Measurements from ENCODE around the gene RPS2. TPM values are rescaled to one million over a fixed set of nuclear protein-coding genes. Genes with fewer than 3 reads are reported as not detected.

RPS2 gene
- total RNA-seq, 4 donors from 2014 or later = 899 to 1,585 (median 1,295) TPM

GRCh38 chr16:1998360-1998835, 33.8 kb upstream of the RPS2 start:
- Histone ChIP-seq H3K27ac (peak overlapping the region in 1 of 4 donors; percentile 29), H3K9me3 (no peaks in the 10 kb centered on the region)
- WGBS, 2 donors (ENCODE audit: low coverage in 1 of 2) = no CpG with 5 or more reads among the region's 27 CpGs

GRCh38 chr16:1997494-1998359, 33.1 kb upstream of the RPS2 start:
- WGBS, 2 donors (ENCODE audit: low coverage in 1 of 2) = 47 to 55% methylated on average over 2 to 8 of the region's 26 CpGs
- Histone ChIP-seq H3K27me3 (peaks cover 3% of the 10 kb centered on the region), H3K4me3 (no peak overlapping the region), H3K9me3 (no peaks in the 10 kb centered on the region), H3K27ac (peak overlapping the region in 1 of 4 donors; percentile 54), H3K36me3 (peaks cover 0 to 64% of the 10 kb centered on the region in 2 donors), H3K4me1 (peaks cover 0 to 9% (median 5%) of the 10 kb centered on the region in 3 donors)
- ATAC-seq = peak; percentile 45
- TF ChIP-seq CTCF (IDR thresholded peaks at IDR 0.05) (no peak), POLR2A (IDR thresholded peaks at IDR 0.05) (no peak), EP300 (IDR thresholded peaks at IDR 0.05) (no peak), POLR2AphosphoS5 (IDR thresholded peaks at IDR 0.05) (no peak)

More at GRCh38 chr16:1998360-1998835, 33.8 kb upstream of the RPS2 start:
- Histone ChIP-seq H3K27me3 (no peaks in the 10 kb centered on the region), H3K36me3 (peaks cover 0 to 70% of the 10 kb centered on the region in 2 donors), H3K4me3 (no peak overlapping the region), H3K4me1 (peaks cover 0 to 12% (median 5%) of the 10 kb centered on the region in 3 donors)
- TF ChIP-seq EP300 (IDR thresholded peaks at IDR 0.05) = no peak
- no peak for TF ChIP-seq CTCF (IDR thresholded peaks at IDR 0.05)
- TF ChIP-seq POLR2AphosphoS5 (IDR thresholded peaks at IDR 0.05) = no peak
- no peak for TF ChIP-seq POLR2A (IDR thresholded peaks at IDR 0.05)
- no peak for ATAC-seq

GRCh38 chr16:1993731-1994131, 29.1 kb upstream of the RPS2 start:
- ATAC-seq = no peak
- no peak overlapping the region for H3K27ac ChIP-seq
- peaks cover 0 to 45% (median 25%) of the 10 kb centered on the region in 3 donors for H3K4me1 ChIP-seq
- no peaks in the 10 kb centered on the region for H3K9me3 ChIP-seq
- no peak for TF ChIP-seq EP300 (IDR thresholded peaks at IDR 0.05)
- TF ChIP-seq POLR2AphosphoS5 (IDR thresholded peaks at IDR 0.05) = no peak
- no peak for TF ChIP-seq CTCF (IDR thresholded peaks at IDR 0.05)
- TF ChIP-seq POLR2A (IDR thresholded peaks at IDR 0.05) = no peak
- peaks cover 43% of the 10 kb centered on the region for H3K27me3 ChIP-seq
- 22% methylated on average over 1 of the region's 2 CpGs; no CpG with 5 or more reads in 1 of the 2 donors for WGBS, 2 donors (ENCODE audit: low coverage in 1 of 2)
- H3K36me3 ChIP-seq = peaks cover 0 to 24% of the 10 kb centered on the region in 2 donors
- H3K4me3 ChIP-seq = no peak overlapping the region

- WGBS, 2 donors (ENCODE audit: low coverage in 1 of 2) = no CpG with 5 or more reads among the region's 50 CpGs
- H3K36me3 ChIP-seq = peaks cover 0 to 14% of the 10 kb centered on the region in 2 donors
- H3K9me3 ChIP-seq = no peaks in the 10 kb centered on the region
- no peak for ATAC-seq
- H3K27ac ChIP-seq = no peak overlapping the region
- TF ChIP-seq POLR2A (IDR thresholded peaks at IDR 0.05) (no peak), EP300 (IDR thresholded peaks at IDR 0.05) (no peak), CTCF (IDR thresholded peaks at IDR 0.05) (no peak), POLR2AphosphoS5 (IDR thresholded peaks at IDR 0.05) (no peak)
- H3K4me3 ChIP-seq = peak overlapping the region in 1 of 2 donors; percentile 49
- H3K4me1 ChIP-seq = peaks cover 0 to 45% (median 25%) of the 10 kb centered on the region in 3 donors
- peaks cover 52% of the 10 kb centered on the region for H3K27me3 ChIP-seq
Measured at GRCh38 chr16:1992704-1993317, 28.2 kb upstream of the RPS2 start.
